ENCODE results near the gene LRP1.

LRP1 gene

DNA sequence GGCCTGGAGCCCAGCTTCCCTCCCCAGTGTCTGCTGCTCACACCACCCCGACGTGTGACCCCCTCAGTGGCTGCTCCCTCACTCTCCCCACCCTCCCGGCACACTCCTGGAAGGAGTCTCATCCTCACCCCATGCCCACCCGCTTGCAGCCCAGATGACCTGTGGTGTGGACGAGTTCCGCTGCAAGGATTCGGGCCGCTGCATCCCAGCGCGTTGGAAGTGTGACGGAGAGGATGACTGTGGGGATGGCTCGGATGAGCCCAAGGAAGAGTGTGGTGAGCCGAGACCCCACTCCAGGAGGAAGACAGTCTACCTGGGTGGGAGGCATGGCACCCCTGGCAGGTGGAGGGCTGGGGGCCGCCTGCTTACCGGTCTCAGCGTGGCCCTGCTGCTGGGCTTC is 73.3 kb downstream of the LRP1 start:
- no peaks in the 10 kb centered on the region for H3K9me3 ChIP-seq (ENCODE audit: control extremely low read depth in 1 of 5, control insufficient read depth in 4 of 5, insufficient read depth in 2 of 5, low read depth in 1 of 5, low read length in 4 of 5)
- H3K27ac ChIP-seq (ENCODE audit: insufficient read depth in 1 of 2, low read depth in 1 of 2, low read length in 2 of 2, poor library complexity in 1 of 2, severe bottlenecking in 2 of 2): no peak overlapping the region
- H3K27me3 ChIP-seq (replicated peaks in 2 of 5; ENCODE audit: control insufficient read depth in 4 of 5, insufficient read depth in 5 of 5, low read length in 4 of 5): no peaks in the 10 kb centered on the region
- POLR2A ChIA-PET: no interaction called here
- no peaks in the 10 kb centered on the region for H3K4me1 ChIP-seq (ENCODE audit: control extremely low read depth in 1 of 4, control insufficient read depth in 4 of 4, insufficient read depth in 4 of 4, low read length in 3 of 4)
- DNase-seq: no peak
- CTCF ChIA-PET: interaction anchor here (0.7 to 1.3 kb wide), 2 partner anchors 13 to 28 kb away, joined by 3 read pairs; partner anchors contain the start of gene SHMT2
- no peaks in the 10 kb centered on the region for H3K36me3 ChIP-seq (ENCODE audit: control insufficient read depth in 4 of 4, insufficient read depth in 4 of 4, low read length in 3 of 4)
- WGBS (ENCODE audit: insufficient coverage): 96% methylated on average over 16 of the region's 16 CpGs
- no peak overlapping the region for H3K4me3 ChIP-seq (ENCODE audit: control insufficient read depth in 1 of 7, extremely low read depth in 1 of 7, insufficient read depth in 4 of 7, low read depth in 2 of 7, low read length in 6 of 7)

DNA sequence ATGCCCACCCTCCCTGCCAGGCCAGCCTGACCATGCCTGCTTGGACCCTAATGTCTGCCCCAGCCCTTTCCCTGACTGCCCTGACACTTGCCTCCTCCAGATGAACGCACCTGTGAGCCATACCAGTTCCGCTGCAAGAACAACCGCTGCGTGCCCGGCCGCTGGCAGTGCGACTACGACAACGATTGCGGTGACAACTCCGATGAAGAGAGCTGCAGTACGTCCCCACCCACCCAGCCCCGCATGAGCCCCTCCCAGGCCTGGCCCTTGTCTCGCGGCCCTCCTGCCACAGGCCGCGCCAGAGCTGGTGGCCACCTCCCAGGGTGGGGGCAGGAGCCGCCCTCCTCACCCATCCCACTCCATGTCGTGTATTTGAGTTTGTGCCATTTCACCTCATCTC is 74.0 kb downstream of the LRP1 start:
- POLR2A ChIA-PET: no interaction called here
- Histone ChIP-seq H3K9me3 (ENCODE audit: control extremely low read depth in 1 of 5, control insufficient read depth in 4 of 5, insufficient read depth in 2 of 5, low read depth in 1 of 5, low read length in 4 of 5) (no peaks in the 10 kb centered on the region), H3K4me1 (ENCODE audit: control extremely low read depth in 1 of 4, control insufficient read depth in 4 of 4, insufficient read depth in 4 of 4, low read length in 3 of 4) (no peaks in the 10 kb centered on the region), H3K27me3 (replicated peaks in 2 of 5; ENCODE audit: control insufficient read depth in 4 of 5, insufficient read depth in 5 of 5, low read length in 4 of 5) (no peaks in the 10 kb centered on the region), H3K4me3 (ENCODE audit: control insufficient read depth in 1 of 7, extremely low read depth in 1 of 7, insufficient read depth in 4 of 7, low read depth in 2 of 7, low read length in 6 of 7) (no peak overlapping the region), H3K36me3 (ENCODE audit: control insufficient read depth in 4 of 4, insufficient read depth in 4 of 4, low read length in 3 of 4) (no peaks in the 10 kb centered on the region), H3K27ac (ENCODE audit: insufficient read depth in 1 of 2, low read depth in 1 of 2, low read length in 2 of 2, poor library complexity in 1 of 2, severe bottlenecking in 2 of 2) (no peak overlapping the region)
- 99% methylated on average over 19 of the region's 19 CpGs for WGBS (ENCODE audit: insufficient coverage)
- no peak for DNase-seq
- CTCF ChIA-PET: interaction anchor here (0.7 to 1.3 kb wide), 4 partner anchors 14 to 27 kb away, joined by 3 read pairs; partner anchors contain the start of gene SHMT2

DNA sequence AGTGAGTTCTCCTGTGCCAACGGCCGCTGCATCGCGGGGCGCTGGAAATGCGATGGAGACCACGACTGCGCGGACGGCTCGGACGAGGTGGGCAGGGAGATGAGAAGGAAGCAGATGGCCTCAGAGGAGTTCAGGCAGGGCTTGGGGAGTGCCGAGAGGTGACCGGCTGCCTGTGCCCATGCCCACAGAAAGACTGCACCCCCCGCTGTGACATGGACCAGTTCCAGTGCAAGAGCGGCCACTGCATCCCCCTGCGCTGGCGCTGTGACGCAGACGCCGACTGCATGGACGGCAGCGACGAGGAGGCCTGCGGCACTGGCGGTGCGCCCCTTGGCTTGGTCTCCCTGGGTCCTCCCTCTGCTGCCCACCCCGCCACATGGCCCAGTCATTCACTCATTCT is 74.9 kb downstream of the LRP1 start:
- DNase-seq: no peak
- ChIA-PET POLR2A (no interaction called here), CTCF (interaction anchor here (1.0 kb wide), 1 partner anchor 28 kb away, joined by 3 read pairs; no protein-coding TSS in a partner anchor)
- Histone ChIP-seq H3K4me3 (ENCODE audit: control insufficient read depth in 1 of 7, extremely low read depth in 1 of 7, insufficient read depth in 4 of 7, low read depth in 2 of 7, low read length in 6 of 7) (no peak overlapping the region), H3K9me3 (ENCODE audit: control extremely low read depth in 1 of 5, control insufficient read depth in 4 of 5, insufficient read depth in 2 of 5, low read depth in 1 of 5, low read length in 4 of 5) (no peaks in the 10 kb centered on the region), H3K27me3 (replicated peaks in 2 of 5; ENCODE audit: control insufficient read depth in 4 of 5, insufficient read depth in 5 of 5, low read length in 4 of 5) (no peaks in the 10 kb centered on the region), H3K36me3 (ENCODE audit: control insufficient read depth in 4 of 4, insufficient read depth in 4 of 4, low read length in 3 of 4) (no peaks in the 10 kb centered on the region), H3K4me1 (ENCODE audit: control extremely low read depth in 1 of 4, control insufficient read depth in 4 of 4, insufficient read depth in 4 of 4, low read length in 3 of 4) (no peaks in the 10 kb centered on the region), H3K27ac (ENCODE audit: insufficient read depth in 1 of 2, low read depth in 1 of 2, low read length in 2 of 2, poor library complexity in 1 of 2, severe bottlenecking in 2 of 2) (no peak overlapping the region)
- 96% methylated on average over 28 of the region's 28 CpGs for WGBS (ENCODE audit: insufficient coverage)

DNA sequence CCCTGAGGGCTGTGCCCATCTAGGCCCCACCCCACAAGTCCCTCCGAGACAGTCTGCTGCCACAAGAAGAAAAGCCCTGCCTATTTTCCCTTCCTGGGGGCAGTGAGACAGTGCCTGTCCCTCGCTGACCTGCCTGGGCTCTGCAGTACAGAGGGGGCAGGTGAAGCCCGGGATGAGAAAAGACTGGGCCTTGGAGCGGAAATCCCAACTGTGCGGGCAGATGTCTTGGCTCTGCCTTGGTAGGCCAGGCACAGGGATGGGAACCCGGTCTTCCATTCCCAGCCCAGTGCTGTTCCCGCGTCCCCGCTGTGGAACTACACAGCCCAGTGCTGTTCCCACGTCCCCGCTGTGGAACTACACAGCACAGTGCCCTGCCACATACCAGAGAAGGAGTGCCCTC is 75.5 kb downstream of the LRP1 start:
- H3K4me1 ChIP-seq (ENCODE audit: control extremely low read depth in 1 of 4, control insufficient read depth in 4 of 4, insufficient read depth in 4 of 4, low read length in 3 of 4): no peaks in the 10 kb centered on the region
- no peak for DNase-seq
- H3K36me3 ChIP-seq (ENCODE audit: control insufficient read depth in 4 of 4, insufficient read depth in 4 of 4, low read length in 3 of 4): no peaks in the 10 kb centered on the region
- WGBS (ENCODE audit: insufficient coverage): 87% methylated on average over 11 of the region's 11 CpGs
- H3K27ac ChIP-seq (ENCODE audit: insufficient read depth in 1 of 2, low read depth in 1 of 2, low read length in 2 of 2, poor library complexity in 1 of 2, severe bottlenecking in 2 of 2): no peak overlapping the region
- H3K9me3 ChIP-seq (ENCODE audit: control extremely low read depth in 1 of 5, control insufficient read depth in 4 of 5, insufficient read depth in 2 of 5, low read depth in 1 of 5, low read length in 4 of 5): no peaks in the 10 kb centered on the region
- H3K27me3 ChIP-seq (replicated peaks in 2 of 5; ENCODE audit: control insufficient read depth in 4 of 5, insufficient read depth in 5 of 5, low read length in 4 of 5): no peaks in the 10 kb centered on the region
- ChIA-PET POLR2A (no interaction called here), CTCF (no interaction called here)
- no peak overlapping the region for H3K4me3 ChIP-seq (ENCODE audit: control insufficient read depth in 1 of 7, extremely low read depth in 1 of 7, insufficient read depth in 4 of 7, low read depth in 2 of 7, low read length in 6 of 7)

DNA sequence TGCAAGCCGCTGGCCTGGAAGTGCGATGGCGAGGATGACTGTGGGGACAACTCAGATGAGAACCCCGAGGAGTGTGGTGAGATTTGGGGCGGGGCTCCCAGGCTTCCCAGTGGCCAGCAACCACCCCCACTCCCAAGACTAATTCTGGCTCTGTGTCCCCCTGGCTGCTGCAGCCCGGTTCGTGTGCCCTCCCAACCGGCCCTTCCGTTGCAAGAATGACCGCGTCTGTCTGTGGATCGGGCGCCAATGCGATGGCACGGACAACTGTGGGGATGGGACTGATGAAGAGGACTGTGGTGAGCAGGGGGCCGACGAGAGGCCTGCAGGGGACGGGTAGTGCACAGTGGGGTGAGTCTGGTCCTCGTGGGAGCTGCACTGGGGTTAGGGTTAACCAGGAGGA is 76.2 kb downstream of the LRP1 start:
- DNase-seq: no peak
- Histone ChIP-seq H3K4me3 (ENCODE audit: control insufficient read depth in 1 of 7, extremely low read depth in 1 of 7, insufficient read depth in 4 of 7, low read depth in 2 of 7, low read length in 6 of 7) (no peak overlapping the region), H3K4me1 (ENCODE audit: control extremely low read depth in 1 of 4, control insufficient read depth in 4 of 4, insufficient read depth in 4 of 4, low read length in 3 of 4) (no peaks in the 10 kb centered on the region), H3K27me3 (replicated peaks in 2 of 5; ENCODE audit: control insufficient read depth in 4 of 5, insufficient read depth in 5 of 5, low read length in 4 of 5) (no peaks in the 10 kb centered on the region), H3K27ac (ENCODE audit: insufficient read depth in 1 of 2, low read depth in 1 of 2, low read length in 2 of 2, poor library complexity in 1 of 2, severe bottlenecking in 2 of 2) (no peak overlapping the region), H3K36me3 (ENCODE audit: control insufficient read depth in 4 of 4, insufficient read depth in 4 of 4, low read length in 3 of 4) (no peaks in the 10 kb centered on the region), H3K9me3 (ENCODE audit: control extremely low read depth in 1 of 5, control insufficient read depth in 4 of 5, insufficient read depth in 2 of 5, low read depth in 1 of 5, low read length in 4 of 5) (no peaks in the 10 kb centered on the region)
- 94% methylated on average over 10 of the region's 19 CpGs for WGBS (ENCODE audit: insufficient coverage)
- ChIA-PET POLR2A (no interaction called here), CTCF (no interaction called here)

DNA sequence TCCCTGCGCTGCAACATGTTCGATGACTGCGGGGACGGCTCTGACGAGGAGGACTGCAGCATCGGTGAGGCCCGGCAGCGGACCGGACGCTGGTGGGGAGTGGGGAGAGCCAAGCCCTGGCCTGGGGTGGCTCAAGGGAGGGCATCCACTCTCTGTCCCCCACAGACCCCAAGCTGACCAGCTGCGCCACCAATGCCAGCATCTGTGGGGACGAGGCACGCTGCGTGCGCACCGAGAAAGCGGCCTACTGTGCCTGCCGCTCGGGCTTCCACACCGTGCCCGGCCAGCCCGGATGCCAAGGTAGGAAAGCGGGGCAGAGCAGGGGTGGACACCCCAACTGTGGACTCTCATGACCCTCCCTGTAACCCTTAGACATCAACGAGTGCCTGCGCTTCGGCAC is 76.9 kb downstream of the LRP1 start:
- 99% methylated on average over 23 of the region's 26 CpGs for WGBS (ENCODE audit: insufficient coverage)
- Histone ChIP-seq H3K4me3 (ENCODE audit: control insufficient read depth in 1 of 7, extremely low read depth in 1 of 7, insufficient read depth in 4 of 7, low read depth in 2 of 7, low read length in 6 of 7) (no peak overlapping the region), H3K4me1 (ENCODE audit: control extremely low read depth in 1 of 4, control insufficient read depth in 4 of 4, insufficient read depth in 4 of 4, low read length in 3 of 4) (no peaks in the 10 kb centered on the region), H3K36me3 (ENCODE audit: control insufficient read depth in 4 of 4, insufficient read depth in 4 of 4, low read length in 3 of 4) (no peaks in the 10 kb centered on the region), H3K27ac (ENCODE audit: insufficient read depth in 1 of 2, low read depth in 1 of 2, low read length in 2 of 2, poor library complexity in 1 of 2, severe bottlenecking in 2 of 2) (no peak overlapping the region), H3K9me3 (ENCODE audit: control extremely low read depth in 1 of 5, control insufficient read depth in 4 of 5, insufficient read depth in 2 of 5, low read depth in 1 of 5, low read length in 4 of 5) (no peaks in the 10 kb centered on the region), H3K27me3 (replicated peaks in 2 of 5; ENCODE audit: control insufficient read depth in 4 of 5, insufficient read depth in 5 of 5, low read length in 4 of 5) (no peaks in the 10 kb centered on the region)
- DNase-seq: no peak
- CTCF ChIA-PET: no interaction called here
- POLR2A ChIA-PET: no interaction called here

DNA sequence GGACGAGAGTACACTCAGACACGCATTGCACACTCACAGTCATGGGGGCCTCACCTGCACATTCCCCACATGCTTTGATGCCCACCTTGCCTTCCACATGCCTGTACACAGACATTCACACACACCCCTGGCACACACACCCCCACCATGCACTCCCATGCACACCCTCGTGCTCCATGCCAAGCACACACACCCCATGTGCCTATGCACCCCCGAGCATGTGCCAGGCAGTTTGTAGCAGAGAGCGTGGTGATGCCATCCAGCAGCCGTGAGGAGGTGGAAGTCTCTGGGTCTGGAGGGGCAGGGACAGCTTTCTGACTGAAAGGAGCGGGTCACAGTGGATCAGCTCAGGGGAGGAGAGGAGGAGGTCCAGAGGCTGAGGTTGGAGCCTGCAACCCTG is 77.6 kb downstream of the LRP1 start:
- Histone ChIP-seq H3K9me3 (ENCODE audit: control extremely low read depth in 1 of 5, control insufficient read depth in 4 of 5, insufficient read depth in 2 of 5, low read depth in 1 of 5, low read length in 4 of 5) (no peaks in the 10 kb centered on the region), H3K36me3 (ENCODE audit: control insufficient read depth in 4 of 4, insufficient read depth in 4 of 4, low read length in 3 of 4) (no peaks in the 10 kb centered on the region), H3K27me3 (replicated peaks in 2 of 5; ENCODE audit: control insufficient read depth in 4 of 5, insufficient read depth in 5 of 5, low read length in 4 of 5) (no peaks in the 10 kb centered on the region), H3K4me1 (ENCODE audit: control extremely low read depth in 1 of 4, control insufficient read depth in 4 of 4, insufficient read depth in 4 of 4, low read length in 3 of 4) (no peaks in the 10 kb centered on the region), H3K27ac (ENCODE audit: insufficient read depth in 1 of 2, low read depth in 1 of 2, low read length in 2 of 2, poor library complexity in 1 of 2, severe bottlenecking in 2 of 2) (no peak overlapping the region), H3K4me3 (ENCODE audit: control insufficient read depth in 1 of 7, extremely low read depth in 1 of 7, insufficient read depth in 4 of 7, low read depth in 2 of 7, low read length in 6 of 7) (no peak overlapping the region)
- WGBS (ENCODE audit: insufficient coverage): 94% methylated on average over 4 of the region's 7 CpGs
- CTCF ChIA-PET: no interaction called here
- no peak for DNase-seq
- POLR2A ChIA-PET: no interaction called here
